BLaER1 (cell line): ENCODE results near the gene PLCD3.

ENCODE experiments used
- H3K27ac ChIP-seq: shearing (Covaris generic); formaldehyde crosslinking; 2 replicates; pipeline ENCODE4 v1.8.1; 2022
- H3K27me3 ChIP-seq: shearing (Covaris generic); formaldehyde crosslinking; 2 replicates; pipeline ENCODE4 v1.8.1; 2022
- H3K36me3 ChIP-seq: shearing (Covaris generic); formaldehyde crosslinking; 2 replicates; pipeline ENCODE4 v1.8.1; 2022
- H3K4me1 ChIP-seq: shearing (Covaris generic); formaldehyde crosslinking; 2 replicates; pipeline ENCODE4 v1.8.1; 2022
- H3K4me2 ChIP-seq: shearing (Covaris generic); formaldehyde crosslinking; 2 replicates; pipeline ENCODE4 v1.8.1; 2022
- H3K4me3 ChIP-seq: shearing (Covaris generic); formaldehyde crosslinking; 2 replicates; pipeline ENCODE4 v1.8.1; 2022
- H3K9ac ChIP-seq: shearing (Covaris generic); formaldehyde crosslinking; 2 replicates; pipeline ENCODE4 v1.8.1; 2022
- H3K9me3 ChIP-seq: shearing (Covaris generic); formaldehyde crosslinking; 2 replicates; pipeline ENCODE4 v1.8.1; 2022
- H4K20me1 ChIP-seq: shearing (Covaris generic); formaldehyde crosslinking; 2 replicates; pipeline ENCODE4 v1.8.1; 2022
- Cebpa-rat ChIP-seq: shearing (Covaris generic); IDR thresholded peaks from 2 replicates; pipeline ENCODE4 v1.8.1; 2022

The PLCD3 gene

DNA sequence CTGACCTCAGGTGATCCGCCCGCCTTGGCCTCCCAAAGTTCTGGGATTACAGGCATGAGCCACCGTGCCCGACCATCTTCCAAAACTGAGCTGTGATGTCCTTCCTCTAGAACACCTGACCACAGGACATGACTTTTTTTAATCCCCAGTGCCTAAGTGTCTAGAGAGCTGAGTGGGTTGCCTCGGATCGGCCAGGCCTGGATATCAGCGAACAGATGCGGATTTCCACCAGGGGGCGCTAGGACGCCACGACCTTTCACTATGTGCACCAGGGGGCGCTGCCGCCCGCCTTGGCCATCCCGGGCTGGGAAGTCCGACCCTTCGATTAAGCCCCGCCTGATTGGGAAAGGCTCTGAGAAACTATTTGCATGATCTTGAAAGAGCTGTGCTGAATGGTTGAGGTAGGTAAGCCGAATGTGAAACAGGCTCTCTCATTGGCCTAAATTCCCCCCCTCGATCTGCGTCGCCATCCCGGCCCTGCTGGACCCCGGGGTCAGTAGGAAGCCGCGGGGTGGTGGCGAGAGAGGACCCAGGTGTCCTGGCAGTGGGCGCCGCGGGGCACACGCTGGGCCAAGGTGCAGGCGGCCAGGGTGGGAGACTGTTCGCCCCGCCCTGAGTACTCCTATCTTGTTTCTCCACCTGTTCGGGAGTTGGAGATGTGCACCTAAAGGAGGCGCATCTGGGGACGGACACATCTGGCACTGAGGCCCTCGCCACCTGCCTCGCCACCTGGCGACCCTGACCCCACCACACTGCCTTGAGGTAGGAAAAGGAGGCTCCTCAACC is 3.1 kb upstream of the PLCD3 start, which contains the start of gene ACBD4:
Gene ACBD4 (plus strand): TSS at position 496 of the 786 bp plus-strand sequence. CDS start 458 bp downstream, outside the sequence.
- H3K9ac ChIP-seq, result peak within 1 kb of the TSS; percentile 81
- no peaks in the 10 kb centered on the region for H3K36me3 ChIP-seq
- TF ChIP-seq Cebpa-rat, result 0 out of 2 replicates have a peak, but pooled peaks have one; percentile 8
- H4K20me1 ChIP-seq, result no peaks in the 10 kb centered on the region
- H3K4me2 ChIP-seq, result peak within 1 kb of the TSS; percentile 99
- H3K27ac ChIP-seq, result peak within 1 kb of the TSS; percentile 81
- H3K4me3 ChIP-seq, result peak within 1 kb of the TSS; percentile 78
- H3K9me3 ChIP-seq, result no peaks in the 10 kb centered on the region
- H3K27me3 ChIP-seq, result no peaks in the 10 kb centered on the region
- H3K4me1 ChIP-seq, result peaks cover 42% of the 10 kb centered on the region

DNA sequence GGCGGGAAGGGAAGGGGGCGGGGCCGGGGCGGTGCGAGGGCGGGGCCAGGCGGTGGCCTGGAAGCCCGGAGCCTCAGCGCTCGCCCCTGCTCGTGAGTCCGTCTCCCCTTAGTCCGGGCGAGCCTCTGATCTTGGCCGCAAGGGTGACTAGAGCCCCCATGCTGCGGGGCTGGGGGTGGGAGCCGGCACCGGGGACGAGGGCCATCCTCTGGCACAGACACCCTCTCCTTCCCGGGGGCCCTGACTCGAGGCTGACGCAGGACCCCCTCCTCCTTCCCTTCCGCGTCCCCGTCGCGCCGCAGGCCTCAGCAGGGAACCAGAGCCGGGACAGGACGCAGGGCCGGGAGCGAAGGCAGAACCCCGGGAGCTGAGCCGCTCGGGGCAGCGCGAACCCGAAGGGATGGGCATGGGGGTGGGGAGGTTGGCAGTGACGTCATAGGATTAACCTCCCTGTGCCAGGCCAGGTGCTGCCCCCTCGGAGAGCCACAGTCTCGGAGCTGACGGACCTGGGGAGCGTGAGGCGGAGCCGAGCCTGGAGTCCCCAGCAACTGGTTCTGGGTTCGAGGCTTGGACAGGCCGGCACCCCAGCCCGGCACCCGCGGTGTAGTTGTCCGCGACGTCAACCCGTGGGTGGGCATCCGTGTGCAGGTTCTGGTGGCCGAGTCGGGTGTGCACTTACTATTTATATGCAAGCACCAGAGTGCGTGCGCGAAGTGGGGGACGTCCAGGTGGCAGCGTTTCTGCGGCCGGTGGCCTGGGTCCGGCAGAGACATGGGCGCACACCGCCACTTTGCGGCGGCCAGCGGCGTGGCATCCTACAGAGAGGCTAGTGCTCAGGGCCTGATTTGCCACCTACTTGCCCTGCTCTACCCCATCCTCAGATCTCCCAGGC is 503 bp upstream of the PLCD3 start:
- Histone ChIP-seq H3K9me3 (no peaks in the 10 kb centered on the region), H3K4me2 (peak overlapping the region; percentile 100), H3K36me3 (no peaks in the 10 kb centered on the region), H3K27me3 (no peaks in the 10 kb centered on the region), H3K4me1 (peaks cover 29% of the 10 kb centered on the region), H3K4me3 (peak overlapping the region; percentile 82), H4K20me1 (no peaks in the 10 kb centered on the region), H3K27ac (peak overlapping the region; percentile 62), H3K9ac (peak overlapping the region; percentile 80)
- no peak for TF ChIP-seq Cebpa-rat

DNA sequence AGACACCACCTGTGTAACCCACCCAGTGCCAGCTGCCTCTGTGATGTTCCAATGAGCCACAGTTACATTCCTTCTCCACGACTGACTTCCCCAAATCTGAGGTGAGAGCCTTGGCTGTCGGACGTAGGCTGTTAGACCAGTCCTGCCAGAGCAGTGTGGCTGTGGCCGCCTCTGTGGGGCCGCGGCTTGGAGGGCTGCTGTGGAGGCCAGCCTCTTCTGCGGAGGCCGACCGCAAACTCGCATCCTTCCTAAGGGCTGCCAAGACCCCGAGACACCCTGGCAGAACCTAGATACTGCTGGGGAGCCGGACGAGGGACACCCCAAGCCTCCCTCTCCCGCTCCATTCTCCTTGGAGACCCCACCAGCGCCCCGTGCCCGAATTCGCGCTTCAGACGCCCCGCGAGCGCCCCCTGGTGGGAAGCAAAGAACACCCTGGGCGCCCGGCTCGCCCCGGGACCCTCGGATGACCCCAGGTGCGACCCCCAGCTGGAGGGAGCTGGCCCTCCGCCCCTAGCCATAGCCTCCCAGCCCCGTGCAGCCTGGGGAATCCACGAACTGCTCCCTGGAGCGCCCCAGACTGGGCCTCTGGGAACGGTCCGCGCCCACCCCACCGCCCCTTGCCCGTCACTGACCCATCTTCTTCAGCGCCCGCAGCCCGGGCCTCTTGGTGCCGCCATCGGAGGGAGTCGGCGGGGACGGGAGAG is 547 bp downstream of the PLCD3 start:
- Histone ChIP-seq H3K9me3 (no peaks in the 10 kb centered on the region), H4K20me1 (no peaks in the 10 kb centered on the region), H3K36me3 (no peaks in the 10 kb centered on the region), H3K4me1 (peaks cover 25% of the 10 kb centered on the region), H3K27ac (no peak overlapping the region), H3K27me3 (no peaks in the 10 kb centered on the region), H3K4me2 (peak overlapping the region; percentile 100), H3K4me3 (peak overlapping the region; percentile 82), H3K9ac (peak overlapping the region; percentile 80)
- TF ChIP-seq Cebpa-rat, result no peak

DNA sequence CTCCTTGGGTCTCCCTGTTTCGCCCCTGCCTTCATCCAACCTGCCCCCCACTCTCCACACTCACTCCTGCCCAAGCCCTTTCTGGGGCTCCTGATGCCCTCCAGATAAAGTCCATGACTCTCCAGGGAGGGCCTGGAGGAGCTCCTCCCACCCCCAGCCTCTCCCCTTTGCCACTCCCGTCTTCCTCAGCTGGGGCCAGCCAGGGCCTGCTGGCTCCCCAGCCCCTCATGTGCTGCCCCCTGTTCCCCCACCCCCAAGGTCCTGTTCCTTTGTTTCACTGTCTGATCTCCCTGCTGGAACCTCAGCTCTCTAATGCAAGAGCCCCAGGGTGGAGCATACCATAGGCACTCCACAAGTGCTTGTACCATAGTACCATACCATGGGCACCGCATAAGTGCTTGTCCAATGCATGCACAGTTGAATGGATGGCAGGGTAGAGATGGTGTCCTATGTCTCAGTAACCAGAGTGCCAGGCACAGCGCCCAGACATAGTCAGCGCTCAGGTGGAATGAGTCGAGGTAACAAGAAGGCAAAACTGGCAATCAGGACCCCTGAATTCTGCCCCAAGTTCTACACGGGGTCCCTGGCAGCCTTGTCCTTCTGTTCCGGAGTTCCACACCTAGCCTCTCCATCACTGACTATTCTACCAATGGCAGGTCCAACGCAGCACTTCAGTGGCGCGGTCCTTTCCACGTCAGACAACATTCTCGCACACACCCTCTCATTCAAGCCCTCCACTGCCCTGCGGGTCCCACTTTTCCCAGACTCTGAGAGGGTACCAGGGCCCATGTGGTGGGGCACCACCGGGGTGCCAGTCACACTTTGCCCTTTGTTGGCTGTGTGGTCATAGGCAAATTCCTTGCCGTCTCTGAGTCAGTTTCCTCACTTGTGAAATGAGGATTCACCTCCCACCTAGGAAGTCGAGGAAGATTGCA is 1.4 kb downstream of the PLCD3 start:
- H3K4me1 ChIP-seq, result peaks cover 17% of the 10 kb centered on the region
- no peak overlapping the region for H3K4me3 ChIP-seq
- no peaks in the 10 kb centered on the region for H4K20me1 ChIP-seq
- no peak overlapping the region for H3K9ac ChIP-seq
- H3K36me3 ChIP-seq, result no peaks in the 10 kb centered on the region
- no peaks in the 10 kb centered on the region for H3K27me3 ChIP-seq
- no peak overlapping the region for H3K27ac ChIP-seq
- H3K9me3 ChIP-seq, result no peaks in the 10 kb centered on the region
- peak overlapping the region; percentile 100; the same call in 1 of the 2 replicates for H3K4me2 ChIP-seq
- no peak for TF ChIP-seq Cebpa-rat

DNA sequence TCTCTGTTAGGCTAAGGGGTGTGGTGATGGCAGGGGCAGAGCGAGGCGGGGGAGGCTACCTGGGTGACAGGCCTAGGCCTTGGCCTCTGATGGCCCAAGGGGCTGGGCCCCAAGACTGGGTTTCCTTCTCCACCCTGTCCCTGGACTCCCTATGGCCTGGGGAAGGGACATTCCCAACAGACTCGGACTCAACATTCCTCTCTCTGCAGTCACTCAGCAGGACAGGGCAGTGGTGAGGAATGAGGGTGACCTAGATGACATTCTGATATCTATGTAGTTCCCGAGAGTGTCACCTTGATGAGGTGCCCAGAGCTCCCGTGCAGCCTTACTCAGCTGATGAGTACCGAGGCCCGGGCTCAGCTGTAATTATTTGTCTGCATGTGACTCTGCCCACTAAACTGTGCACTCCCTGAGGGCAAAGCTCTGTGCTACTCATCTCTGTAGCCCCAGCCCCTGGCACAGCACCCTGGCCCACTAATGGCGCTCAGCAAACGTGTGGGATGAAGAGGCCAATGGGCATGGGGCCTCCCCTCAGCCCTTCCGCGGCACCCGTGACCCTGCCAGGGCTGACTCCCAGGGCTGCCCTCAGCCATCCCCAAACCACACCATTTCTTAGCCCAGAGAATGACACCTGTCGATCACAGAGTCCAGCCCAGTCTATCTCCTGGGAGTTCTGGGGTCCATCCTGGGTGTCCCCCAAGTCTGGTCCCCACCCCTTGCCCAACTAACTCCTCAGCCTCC is 2.2 kb downstream of the PLCD3 start:
- no peak for TF ChIP-seq Cebpa-rat
- Histone ChIP-seq H3K27me3 (no peaks in the 10 kb centered on the region), H3K9me3 (no peaks in the 10 kb centered on the region), H3K4me3 (no peak overlapping the region), H3K27ac (no peak overlapping the region), H3K9ac (no peak overlapping the region), H3K4me2 (no peak overlapping the region), H3K36me3 (no peaks in the 10 kb centered on the region), H4K20me1 (no peaks in the 10 kb centered on the region), H3K4me1 (peaks cover 13% of the 10 kb centered on the region)

DNA sequence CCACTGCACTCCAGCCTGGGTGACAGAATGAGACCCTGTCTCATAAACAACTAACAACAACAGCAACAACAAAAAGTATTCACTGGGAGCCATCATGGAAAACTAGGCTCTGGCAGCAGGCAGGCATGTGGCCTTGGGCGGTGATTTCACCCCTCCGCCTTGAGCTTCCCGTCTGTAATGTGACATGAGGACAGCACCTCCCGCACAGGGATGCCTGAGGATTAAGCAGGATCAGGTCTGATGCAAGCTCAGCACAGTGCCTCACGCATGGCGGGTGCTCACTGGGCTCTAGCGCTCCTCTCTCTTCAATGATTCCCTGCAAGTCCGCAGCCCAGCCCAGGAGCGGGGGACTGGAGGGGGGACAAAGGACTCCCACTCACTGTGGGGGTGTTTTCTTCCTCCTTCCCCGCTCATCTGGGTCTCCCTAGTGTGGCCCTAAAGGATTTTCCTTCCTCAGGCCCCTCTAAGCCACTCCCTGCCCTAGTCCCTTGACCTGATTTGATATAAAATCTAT is 2.8 kb downstream of the PLCD3 start:
- H3K9me3 ChIP-seq, result no peaks in the 10 kb centered on the region
- H3K36me3 ChIP-seq, result no peaks in the 10 kb centered on the region
- no peak overlapping the region for H3K4me2 ChIP-seq
- no peak overlapping the region for H3K27ac ChIP-seq
- H4K20me1 ChIP-seq, result no peaks in the 10 kb centered on the region
- H3K9ac ChIP-seq, result no peak overlapping the region
- no peak overlapping the region for H3K4me3 ChIP-seq
- TF ChIP-seq Cebpa-rat, result no peak
- peaks cover 13% of the 10 kb centered on the region for H3K4me1 ChIP-seq
- H3K27me3 ChIP-seq, result no peaks in the 10 kb centered on the region

DNA sequence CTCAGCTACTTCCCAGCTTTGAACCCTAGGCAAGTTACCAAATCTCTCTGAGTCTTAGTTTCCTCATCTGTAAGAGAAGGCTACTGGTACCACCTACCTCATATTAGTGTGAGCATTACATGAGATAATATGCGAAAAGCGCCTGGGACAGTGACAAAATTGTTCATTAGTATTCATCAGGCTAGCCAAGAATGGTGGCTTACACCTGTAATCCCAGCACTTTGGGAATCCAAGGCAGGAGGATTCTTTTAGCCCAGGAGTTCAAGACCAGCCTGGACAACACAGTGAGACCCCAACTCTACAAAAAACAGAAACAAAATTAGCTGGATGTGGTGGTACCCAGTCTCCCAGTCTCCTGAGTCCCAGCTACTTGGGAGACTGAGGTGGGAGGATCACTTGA is 3.3 kb downstream of the PLCD3 start:
- H3K4me2 ChIP-seq, result no peak overlapping the region
- TF ChIP-seq Cebpa-rat, result no peak
- peaks cover 18% of the 10 kb centered on the region for H3K4me1 ChIP-seq
- H4K20me1 ChIP-seq, result no peaks in the 10 kb centered on the region
- H3K36me3 ChIP-seq, result no peaks in the 10 kb centered on the region
- no peak overlapping the region for H3K4me3 ChIP-seq
- H3K27ac ChIP-seq, result no peak overlapping the region
- H3K9me3 ChIP-seq, result no peaks in the 10 kb centered on the region
- H3K27me3 ChIP-seq, result no peaks in the 10 kb centered on the region
- no peak overlapping the region for H3K9ac ChIP-seq

DNA sequence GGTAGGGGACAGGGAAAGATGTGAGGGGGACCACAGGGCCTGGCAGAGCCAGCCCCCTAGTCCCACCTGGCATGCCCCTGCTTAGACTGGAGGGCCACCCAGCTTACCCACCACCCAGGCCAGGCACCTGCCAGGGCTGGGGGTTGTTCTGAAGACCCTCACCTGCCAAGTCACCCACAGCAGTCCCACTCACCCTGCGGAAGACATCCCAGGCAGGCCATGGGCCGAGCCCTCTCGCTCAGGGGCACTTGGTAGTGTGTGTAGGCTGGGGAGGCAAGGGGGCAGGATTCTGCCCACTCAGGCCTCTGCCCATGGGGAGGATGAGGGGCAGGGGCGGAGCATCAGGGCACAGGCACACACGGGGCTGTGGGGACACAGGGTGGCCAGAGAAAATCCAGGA is 4.0 kb downstream of the PLCD3 start:
- Histone ChIP-seq H3K4me1 (peaks cover 24% of the 10 kb centered on the region), H3K27ac (no peak overlapping the region), H3K9ac (no peak overlapping the region), H3K4me3 (no peak overlapping the region), H3K36me3 (no peaks in the 10 kb centered on the region), H3K27me3 (no peaks in the 10 kb centered on the region), H4K20me1 (no peaks in the 10 kb centered on the region), H3K4me2 (no peak overlapping the region), H3K9me3 (no peaks in the 10 kb centered on the region)
- TF ChIP-seq Cebpa-rat, result no peak
